ENCODE measurements around the gene RAPGEF4. TPM values are rescaled to one million over a fixed set of nuclear protein-coding genes. Genes with fewer than 3 reads are reported as not detected.

Gene RAPGEF4
- total and polyA plus RNA-seq, 2 donors (not counting 1 experiment from before 2014, with no cell fraction given): 0.22 to 0.30 TPM

DNA sequence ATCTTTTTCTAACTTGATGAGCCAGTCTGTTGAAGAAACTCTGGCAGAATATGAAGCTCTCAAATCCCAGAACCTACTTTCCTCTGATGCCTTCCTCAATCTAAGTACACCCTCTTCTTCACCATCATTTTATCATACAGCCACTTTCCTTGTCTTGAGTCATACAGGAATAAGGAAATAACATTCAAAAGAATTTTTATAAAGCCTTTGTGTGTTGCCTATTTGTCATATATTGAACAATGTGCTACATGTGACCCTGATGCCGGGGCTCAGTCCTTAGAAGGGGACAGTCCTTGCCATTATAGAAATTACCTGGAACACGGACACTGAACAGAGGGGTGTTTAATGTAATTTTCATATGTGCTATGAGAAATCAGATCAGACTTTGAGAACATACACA is 27.4 kb downstream of the RAPGEF4 start:
- intact Hi-C loops (cut with micrococcal nuclease): no loop called here
- Histone ChIP-seq H3K27me3 (replicated peaks in 1 of 4; ENCODE audit: control extremely low read depth in 1 of 4, control insufficient read depth in 3 of 4, insufficient read depth in 4 of 4, low read length in 3 of 4) (peaks cover 0 to 4% (median 0%) of the 10 kb centered on the region in 4 experiments), H3K36me3 (replicated peaks in 1 of 2; ENCODE audit: control extremely low read depth in 1 of 2, control insufficient read depth in 1 of 2, extremely low read depth in 1 of 2, insufficient read depth in 2 of 2, low read length in 1 of 2) (no peaks in the 10 kb centered on the region), H3K79me2 (ENCODE audit: control insufficient read depth, insufficient read depth, low read length) (no peaks in the 10 kb centered on the region), H4K20me1 (ENCODE audit: control insufficient read depth, insufficient read depth, low read length, poor library complexity, severe bottlenecking) (no peaks in the 10 kb centered on the region), H3K9me3 (ENCODE audit: control extremely low read depth in 1 of 3, control insufficient read depth in 2 of 3, insufficient read depth in 1 of 3, low read length in 2 of 3) (peaks cover 0 to 10% (median 0%) of the 10 kb centered on the region in 3 donors), H3K9ac (ENCODE audit: low read length) (no peak overlapping the region), H3K27ac (ENCODE audit: low read length in 2 of 2) (no peak overlapping the region), H3K4me3 (ENCODE audit: control extremely low read depth in 1 of 5, extremely low read depth in 1 of 5, insufficient read depth in 1 of 5, low read depth in 2 of 5, low read length in 4 of 5) (no peak overlapping the region), H2AFZ (ENCODE audit: insufficient read depth, low read depth, low read length, poor library complexity, severe bottlenecking) (no peak overlapping the region), H3K4me1 (ENCODE audit: control insufficient read depth in 2 of 2, insufficient read depth in 2 of 2, low read length in 2 of 2) (no peaks in the 10 kb centered on the region), H3K4me2 (replicated peaks; ENCODE audit: low read depth, low read length, poor library complexity, severe bottlenecking) (no peak overlapping the region)
- H3K9me3 Mint-ChIP-seq (ENCODE audit: insufficient read depth): peaks cover 2% of the 10 kb centered on the region
- 92% methylated on average over 2 of the region's 2 CpGs for WGBS (ENCODE audit: insufficient coverage)
- no peaks in the 10 kb centered on the region for H3K4me1 Mint-ChIP-seq
- H3K27me3 Mint-ChIP-seq: peaks cover 7% of the 10 kb centered on the region
- ChIA-PET POLR2A (no interaction called here), CTCF (no interaction called here)
- TF ChIP-seq EZH2 (IDR thresholded peaks at IDR 0.05; ENCODE audit: borderline replicate concordance, insufficient read depth, low read depth, low read length, poor library complexity, severe bottlenecking) (no peak), CTCF (IDR thresholded peaks at IDR 0.05) (no peak)
- DNase-seq (no peak), ATAC-seq (ENCODE audit: low read depth) (no peak)
- H3K27ac Mint-ChIP-seq: no peak overlapping the region
- H3K4me3 Mint-ChIP-seq: no peak overlapping the region

- Mint-ChIP-seq H3K9me3 (ENCODE audit: insufficient read depth) (peaks cover 2% of the 10 kb centered on the region), H3K27ac (no peak overlapping the region), H3K4me3 (no peak overlapping the region), H3K4me1 (no peaks in the 10 kb centered on the region), H3K27me3 (peaks cover 7% of the 10 kb centered on the region)
- no peaks in the 10 kb centered on the region for H3K79me2 ChIP-seq (ENCODE audit: control insufficient read depth, insufficient read depth, low read length)
- ChIA-PET CTCF (no interaction called here), POLR2A (no interaction called here)
- H2AFZ ChIP-seq (ENCODE audit: insufficient read depth, low read depth, low read length, poor library complexity, severe bottlenecking): no peak overlapping the region
- DNase-seq (no peak), ATAC-seq (ENCODE audit: low read depth) (no peak)
- H3K4me2 ChIP-seq (replicated peaks; ENCODE audit: low read depth, low read length, poor library complexity, severe bottlenecking): no peak overlapping the region
- no peaks in the 10 kb centered on the region for H3K4me1 ChIP-seq (ENCODE audit: control insufficient read depth in 2 of 2, insufficient read depth in 2 of 2, low read length in 2 of 2)
- H3K27me3 ChIP-seq (replicated peaks in 1 of 4; ENCODE audit: control extremely low read depth in 1 of 4, control insufficient read depth in 3 of 4, insufficient read depth in 4 of 4, low read length in 3 of 4): no peaks in the 10 kb centered on the region
- H3K27ac ChIP-seq (ENCODE audit: low read length in 2 of 2): no peak overlapping the region
- peaks cover 0 to 5% (median 0%) of the 10 kb centered on the region in 3 donors for H3K9me3 ChIP-seq (ENCODE audit: control extremely low read depth in 1 of 3, control insufficient read depth in 2 of 3, insufficient read depth in 1 of 3, low read length in 2 of 3)
- 67% methylated on average over 3 of the region's 4 CpGs for WGBS (ENCODE audit: insufficient coverage)
- no peak overlapping the region for H3K4me3 ChIP-seq (ENCODE audit: control extremely low read depth in 1 of 5, extremely low read depth in 1 of 5, insufficient read depth in 1 of 5, low read depth in 2 of 5, low read length in 4 of 5)
- TF ChIP-seq EZH2 (IDR thresholded peaks at IDR 0.05; ENCODE audit: borderline replicate concordance, insufficient read depth, low read depth, low read length, poor library complexity, severe bottlenecking) (no peak), CTCF (IDR thresholded peaks at IDR 0.05) (no peak)
- H4K20me1 ChIP-seq (ENCODE audit: control insufficient read depth, insufficient read depth, low read length, poor library complexity, severe bottlenecking): no peaks in the 10 kb centered on the region
- intact Hi-C loops (cut with micrococcal nuclease): no loop called here
- no peaks in the 10 kb centered on the region for H3K36me3 ChIP-seq (replicated peaks in 1 of 2; ENCODE audit: control extremely low read depth in 1 of 2, control insufficient read depth in 1 of 2, extremely low read depth in 1 of 2, insufficient read depth in 2 of 2, low read length in 1 of 2)
- H3K9ac ChIP-seq (ENCODE audit: low read length): no peak overlapping the region
Measured at GRCh38 chr2:172765662-172766061, 30.0 kb downstream of the RAPGEF4 start.

Measured in B cell (primary cell).